GM23338 (cell line): ENCODE results near the gene TIAM1. TPM values are rescaled to one million over a fixed set of nuclear protein-coding genes. Genes with fewer than 3 reads are reported as not detected.

Source experiments
- EZH2phosphoT487 ChIP-seq: fragments of 200-600 bp; sonication (generic); IDR thresholded peaks from one replicate; pipeline ENCODE4 v1.8.1; 2018; ENCODE audit warnings: antibody characterized with exemption; ENCODE audit not compliant: unreplicated experiment
- STAT1 ChIP-seq: IDR thresholded peaks from one replicate; pipeline ENCODE4 v1.6.1; 2016; ENCODE audit warnings: antibody characterized with exemption; ENCODE audit not compliant: unreplicated experiment
- ZNF462 ChIP-seq: fragments of 250-450 bp; sonication (Bioruptor Pico); IDR thresholded peaks from 2 replicates; pipeline ENCODE4 v1.5.0; 2020; ENCODE audit warnings: mild to moderate bottlenecking, moderate library complexity
- polyA plus RNA-seq: library from polyadenylated mRNA; unstranded; fragments of >200 nt; fragmentation: Nextera tagmentation; extraction: Ambion mirVana; gene quantifications from 2 replicates; pipeline ENCODE4 v1.2.1, GENCODE V29; 2016
- total RNA-seq: library from RNA; depleted of rRNA; stranded (reverse); fragments of >200 nt; shearing (Covaris generic); gene quantifications from 2 replicates; pipeline ENCODE4 v1.2.3, GENCODE V29; 2014
- TF ChIP-seq, protein P1 (sequence below): IDR thresholded peaks from one replicate; pipeline ENCODE4 v1.6.1; 2018; ENCODE audit warnings: antibody characterized with exemption; ENCODE audit not compliant: unreplicated experiment

TIAM1 gene
- total and polyA plus RNA-seq, 2 experiments from 2014 or later, result 18.5 to 20.0 TPM

- TF ChIP-seq ZNF462 (CRISPR knock-in tag) (no peak), STAT1 (no peak), EZH2phosphoT487 (no peak)
- TF ChIP-seq, protein P1, sequence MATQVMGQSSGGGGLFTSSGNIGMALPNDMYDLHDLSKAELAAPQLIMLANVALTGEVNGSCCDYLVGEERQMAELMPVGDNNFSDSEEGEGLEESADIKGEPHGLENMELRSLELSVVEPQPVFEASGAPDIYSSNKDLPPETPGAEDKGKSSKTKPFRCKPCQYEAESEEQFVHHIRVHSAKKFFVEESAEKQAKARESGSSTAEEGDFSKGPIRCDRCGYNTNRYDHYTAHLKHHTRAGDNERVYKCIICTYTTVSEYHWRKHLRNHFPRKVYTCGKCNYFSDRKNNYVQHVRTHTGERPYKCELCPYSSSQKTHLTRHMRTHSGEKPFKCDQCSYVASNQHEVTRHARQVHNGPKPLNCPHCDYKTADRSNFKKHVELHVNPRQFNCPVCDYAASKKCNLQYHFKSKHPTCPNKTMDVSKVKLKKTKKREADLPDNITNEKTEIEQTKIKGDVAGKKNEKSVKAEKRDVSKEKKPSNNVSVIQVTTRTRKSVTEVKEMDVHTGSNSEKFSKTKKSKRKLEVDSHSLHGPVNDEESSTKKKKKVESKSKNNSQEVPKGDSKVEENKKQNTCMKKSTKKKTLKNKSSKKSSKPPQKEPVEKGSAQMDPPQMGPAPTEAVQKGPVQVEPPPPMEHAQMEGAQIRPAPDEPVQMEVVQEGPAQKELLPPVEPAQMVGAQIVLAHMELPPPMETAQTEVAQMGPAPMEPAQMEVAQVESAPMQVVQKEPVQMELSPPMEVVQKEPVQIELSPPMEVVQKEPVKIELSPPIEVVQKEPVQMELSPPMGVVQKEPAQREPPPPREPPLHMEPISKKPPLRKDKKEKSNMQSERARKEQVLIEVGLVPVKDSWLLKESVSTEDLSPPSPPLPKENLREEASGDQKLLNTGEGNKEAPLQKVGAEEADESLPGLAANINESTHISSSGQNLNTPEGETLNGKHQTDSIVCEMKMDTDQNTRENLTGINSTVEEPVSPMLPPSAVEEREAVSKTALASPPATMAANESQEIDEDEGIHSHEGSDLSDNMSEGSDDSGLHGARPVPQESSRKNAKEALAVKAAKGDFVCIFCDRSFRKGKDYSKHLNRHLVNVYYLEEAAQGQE, result no peak
Observed at GRCh38 chr21:31135531-31136184, 208.4 kb downstream of the TIAM1 start (continued).
